Measurements from ENCODE around the gene JPH3. TPM values are rescaled to one million over a fixed set of nuclear protein-coding genes. Genes with fewer than 3 reads are reported as not detected.

Gene JPH3
- total RNA-seq, 1 donor from 2014 or later, result 0.29 TPM

GRCh38 chr16:87688876-87689815 is 86.8 kb downstream of the JPH3 start:
- ATAC-seq (no peak), DNase-seq (no peak)
- Histone ChIP-seq H3K4me3 (no peak overlapping the region), H3K27ac (no peak overlapping the region), H3K4me1 (no peaks in the 10 kb centered on the region), H3K36me3 (no peaks in the 10 kb centered on the region), H3K27me3 (peaks cover 11% of the 10 kb centered on the region), H3K9me3 (no peaks in the 10 kb centered on the region)
- intact Hi-C loops (cut with DNase I), result no loop called here
- TF ChIP-seq CTCF (IDR thresholded peaks at IDR 0.05), result no peak

- DNase-seq, result no peak
- intact Hi-C loops (cut with DNase I), result no loop called here
- Histone ChIP-seq H3K27me3 (peaks cover 11% of the 10 kb centered on the region), H3K9me3 (no peaks in the 10 kb centered on the region), H3K36me3 (no peaks in the 10 kb centered on the region), H3K27ac (no peak overlapping the region), H3K4me3 (no peak overlapping the region), H3K4me1 (no peaks in the 10 kb centered on the region)
- ATAC-seq, result no peak
- TF ChIP-seq CTCF (IDR thresholded peaks at IDR 0.05), result no peak
Measured at GRCh38 chr16:87689956-87690465, 87.7 kb downstream of the JPH3 start.

- intact Hi-C loops (cut with DNase I), result no loop called here
- H3K4me3 ChIP-seq, result no peak overlapping the region
- no peak for DNase-seq
Measured at GRCh38 chr16:87690911-87691685, 88.8 kb downstream of the JPH3 start.

GRCh38 chr16:87691686-87692079 is 89.4 kb downstream of the JPH3 start:
- Histone ChIP-seq H3K4me1 (no peaks in the 10 kb centered on the region), H3K4me3 (no peak overlapping the region), H3K9me3 (no peaks in the 10 kb centered on the region), H3K27ac (no peak overlapping the region), H3K27me3 (peaks cover 11% of the 10 kb centered on the region), H3K36me3 (no peaks in the 10 kb centered on the region)
- ATAC-seq (no peak), DNase-seq (no peak)
- intact Hi-C loops (cut with DNase I), result no loop called here
- TF ChIP-seq CTCF (IDR thresholded peaks at IDR 0.05), result no peak

More at GRCh38 chr16:87690911-87691685, 88.8 kb downstream of the JPH3 start:
- Histone ChIP-seq H3K36me3 (no peaks in the 10 kb centered on the region), H3K27ac (no peak overlapping the region), H3K9me3 (no peaks in the 10 kb centered on the region), H3K27me3 (peaks cover 11% of the 10 kb centered on the region), H3K4me1 (no peaks in the 10 kb centered on the region)
- no peak for TF ChIP-seq CTCF (IDR thresholded peaks at IDR 0.05)
- no peak for ATAC-seq

- intact Hi-C loops (cut with DNase I), result no loop called here
Measured at GRCh38 chr16:87692176-87692575, 89.9 kb downstream of the JPH3 start.

More at GRCh38 chr16:87692176-87692575, 89.9 kb downstream of the JPH3 start:
- no peak for ATAC-seq
- Histone ChIP-seq H3K4me3 (no peak overlapping the region), H3K9me3 (no peaks in the 10 kb centered on the region), H3K27ac (no peak overlapping the region), H3K27me3 (peaks cover 7% of the 10 kb centered on the region), H3K36me3 (no peaks in the 10 kb centered on the region), H3K4me1 (no peaks in the 10 kb centered on the region)
- no peak for TF ChIP-seq CTCF (IDR thresholded peaks at IDR 0.05)
- no peak for DNase-seq
